Kidney capillary endothelial cell (primary cell): ENCODE data around the gene OR52E8.
A peak's percentile ranks its signal among the peaks of the same experiment; 100 is the strongest.

ENCODE experiments used
- DNase-seq: peaks from one replicate; pipeline ENCODE4 v3.0.0-alpha.2; 2018; ENCODE audit warnings: low spot score

Gene OR52E8

DNA sequence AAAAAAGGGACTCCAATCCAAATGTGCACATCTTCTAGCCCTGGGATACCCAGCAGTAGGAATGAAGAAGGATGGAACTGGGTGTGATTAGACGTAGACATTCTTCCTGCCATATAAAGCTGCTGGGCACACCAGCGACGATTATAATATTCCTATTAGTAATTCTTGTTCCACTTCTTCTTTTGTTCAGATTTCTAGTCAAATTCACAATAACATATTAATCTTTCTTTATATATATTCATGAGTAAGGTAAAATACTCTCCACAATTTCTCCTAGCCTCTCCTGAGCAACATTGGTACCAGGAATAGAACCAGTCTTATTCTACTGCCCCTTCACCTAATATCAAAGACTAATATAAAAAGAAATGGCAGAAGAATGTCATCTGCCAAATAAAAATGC is at the start of gene OR52E8:
TSS of gene OR52E8 (minus strand) at position 101 of the 400 bp plus-strand sequence. CDS start at position 101, 0 bp downstream.
- no peak for DNase-seq

DNA sequence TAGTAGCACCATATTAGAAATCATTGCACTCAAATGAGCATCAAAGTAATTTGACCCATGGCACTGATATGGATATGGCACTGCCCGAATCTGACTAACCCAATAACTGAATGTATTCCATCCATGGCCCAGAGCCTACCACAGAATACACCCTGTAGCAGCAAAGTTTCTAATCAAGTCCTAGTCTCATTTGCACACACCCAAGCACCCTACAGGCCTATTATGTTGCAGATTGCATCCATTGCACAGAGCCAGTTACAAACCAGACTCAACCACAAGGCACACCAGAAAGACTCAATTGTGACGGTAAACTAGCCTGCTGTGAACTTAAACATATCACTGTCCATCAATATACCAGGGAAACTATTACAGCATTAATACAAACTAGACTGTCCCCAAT is 42.0 kb upstream of the OR52E8 start:
- DNase-seq, result no peak

DNA sequence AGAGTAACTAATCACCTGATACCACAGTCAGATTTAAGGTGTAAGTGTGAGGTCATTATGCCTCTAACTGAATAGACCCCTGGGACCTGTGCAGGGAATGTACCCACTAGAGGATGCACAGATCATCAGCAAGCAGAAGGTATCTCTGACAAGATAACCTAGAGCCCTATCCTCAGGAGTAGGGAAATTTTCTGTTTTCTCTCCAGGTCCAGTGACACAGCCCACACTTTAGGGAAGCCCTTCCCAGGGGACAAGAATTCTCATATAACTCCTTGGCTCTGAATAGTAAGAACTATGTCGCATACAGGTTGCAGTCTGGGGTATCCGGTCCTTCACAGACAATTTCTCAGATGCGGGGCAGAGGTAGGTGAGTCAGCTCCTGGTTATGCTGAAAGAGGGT is 35.4 kb upstream of the OR52E8 start, which contains the start of gene OR52E5:
TSS of gene OR52E5 (plus strand) at position 301 of the 400 bp plus-strand sequence. CDS start 7,569 bp downstream, outside the sequence.
- DNase-seq, result no peak

DNA sequence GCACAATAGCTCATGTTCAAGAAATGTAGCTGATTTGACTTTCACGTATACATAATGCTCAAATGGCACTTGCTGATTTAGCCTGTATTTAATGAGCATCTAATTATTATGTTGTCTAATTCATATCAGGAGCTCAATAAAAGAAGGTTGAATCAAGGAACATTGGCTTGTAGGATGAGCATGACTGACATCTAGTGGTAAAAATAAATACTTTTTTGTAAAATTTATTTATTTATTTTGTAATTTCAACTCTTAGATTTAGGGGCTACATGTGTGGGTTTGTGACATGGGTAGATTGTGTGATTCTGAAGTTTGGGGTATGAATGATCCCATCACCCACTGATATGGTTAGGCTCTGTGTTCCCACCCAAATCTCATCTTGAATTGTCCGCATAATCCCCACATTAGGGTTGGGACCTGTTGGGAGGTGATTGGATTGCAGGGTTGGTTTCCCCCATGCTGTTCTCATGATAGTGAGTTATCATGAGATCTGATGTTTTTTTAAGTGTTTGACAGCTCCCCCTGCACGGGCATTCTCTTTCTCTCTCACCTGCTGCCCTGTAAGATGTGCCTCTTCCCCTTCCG is 33.8 kb upstream of the OR52E8 start:
- peak; percentile 14 for DNase-seq

DNA sequence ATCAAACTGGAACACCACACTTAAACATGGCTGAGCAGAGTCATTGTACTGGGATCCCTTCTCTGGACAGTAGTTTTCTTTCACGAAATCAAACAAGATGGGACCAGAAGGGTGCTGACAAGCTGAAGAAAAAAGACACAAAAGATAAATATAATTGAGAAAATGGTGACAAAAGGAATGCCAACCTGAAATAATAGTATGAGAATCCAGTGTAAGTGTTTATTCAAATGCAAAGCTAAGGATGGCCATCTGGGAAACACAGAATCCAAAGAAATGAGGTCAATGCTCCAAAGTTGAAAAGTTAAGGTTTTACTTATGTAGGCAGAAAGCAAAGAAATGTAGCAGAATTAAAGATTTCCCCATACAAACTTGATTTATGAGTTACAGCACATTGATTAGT is 30.2 kb upstream of the OR52E8 start:
- no peak for DNase-seq

DNA sequence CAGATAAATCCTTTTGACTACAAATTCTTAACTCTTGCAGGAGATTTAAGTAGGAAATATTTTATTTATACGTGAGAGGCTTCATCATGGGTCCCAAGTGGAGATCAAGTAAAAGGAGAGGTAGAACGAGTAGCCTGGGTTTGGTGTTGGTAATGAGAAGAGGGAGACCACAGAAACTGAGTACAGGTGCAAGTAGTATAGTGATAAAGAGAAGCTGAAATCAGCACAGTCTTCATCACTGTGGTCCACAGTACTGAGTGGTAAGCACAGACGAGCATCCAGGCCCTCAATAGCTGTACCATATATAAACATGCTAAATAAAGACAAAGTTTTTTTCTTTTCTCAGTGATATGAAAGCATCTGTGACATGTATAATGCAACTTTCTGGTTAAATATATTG is 29.7 kb upstream of the OR52E8 start:
- DNase-seq, result no peak

DNA sequence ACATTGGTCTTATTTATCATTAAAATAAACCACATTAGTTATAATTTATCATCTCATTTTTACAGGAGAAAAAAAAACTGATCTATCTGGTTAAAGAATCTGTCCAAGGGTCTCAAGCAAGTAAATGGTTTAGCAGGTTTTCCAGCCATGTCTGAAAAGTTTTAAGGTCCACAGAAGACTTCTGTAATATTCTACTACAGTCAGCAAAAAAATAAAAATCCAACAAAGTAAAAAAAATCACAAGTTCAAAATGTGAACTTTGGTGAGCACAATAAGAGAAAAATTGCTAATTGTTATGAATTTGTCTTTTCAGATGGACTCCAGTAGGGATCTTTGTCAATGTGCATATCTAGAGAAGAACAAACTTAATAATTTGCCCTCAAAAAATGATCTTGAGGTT is 24.3 kb upstream of the OR52E8 start:
- DNase-seq, result no peak

DNA sequence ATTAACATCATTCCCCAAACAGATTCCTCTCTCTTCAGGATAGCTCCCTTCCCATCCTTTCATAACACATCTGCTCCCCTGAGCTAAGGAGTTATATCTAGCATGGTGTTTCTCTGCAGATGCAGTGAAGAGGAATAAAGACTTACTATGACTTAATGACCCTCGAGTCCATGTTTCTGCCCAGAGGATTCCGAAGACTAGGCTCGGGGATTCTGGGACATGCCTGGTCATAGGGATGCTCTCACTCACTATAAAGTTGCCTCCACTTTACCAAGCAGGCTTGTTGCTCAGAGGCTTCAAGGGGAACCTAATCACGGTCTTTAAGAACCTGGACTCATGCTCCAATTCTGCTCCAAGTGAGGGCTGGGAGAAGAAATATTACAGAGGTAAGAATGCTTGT is 22.8 kb upstream of the OR52E8 start, which contains the start of gene OR52E4:
TSS of gene OR52E4 (plus strand) at position 301 of the 400 bp plus-strand sequence. CDS start 3,664 bp downstream, outside the sequence.
- DNase-seq, result no peak

DNA sequence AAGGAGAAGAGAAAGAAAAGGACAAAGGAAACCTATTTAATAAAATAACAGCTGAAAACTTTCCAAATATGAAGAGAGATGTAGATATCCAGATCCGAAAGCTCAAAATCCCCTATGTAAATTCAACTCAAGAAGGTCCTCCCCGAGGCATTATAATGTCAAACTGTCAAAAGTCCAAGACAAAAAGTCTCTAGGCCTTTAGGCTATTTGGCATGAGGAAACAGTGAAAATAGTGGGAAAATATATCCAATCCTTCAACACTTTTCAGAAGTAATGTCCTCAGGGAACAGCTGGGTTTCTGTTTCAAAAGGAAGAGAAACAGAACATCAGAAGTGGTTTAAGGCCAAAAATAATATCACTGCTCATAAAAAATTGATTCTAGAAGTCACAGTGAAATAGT is 21.1 kb upstream of the OR52E8 start:
- DNase-seq, result no peak

DNA sequence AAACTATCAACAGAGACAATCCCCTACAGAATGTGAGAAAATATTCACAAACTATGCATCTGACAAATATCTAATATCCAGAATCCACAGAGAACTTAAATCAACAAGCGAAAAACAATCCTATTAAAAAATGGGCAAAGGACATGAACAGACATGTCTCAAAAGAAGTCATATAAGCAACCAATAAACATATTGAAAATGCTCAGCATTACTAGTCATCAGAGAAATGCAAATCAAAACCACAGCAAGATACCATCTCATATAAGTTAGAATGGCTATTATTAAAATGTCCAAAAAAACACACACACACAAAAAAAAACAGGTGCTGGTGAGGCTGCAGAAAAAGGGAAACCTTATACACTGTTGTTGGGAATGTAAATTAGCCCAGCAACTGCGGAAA is 8.3 kb upstream of the OR52E8 start:
- DNase-seq, result no peak

DNA sequence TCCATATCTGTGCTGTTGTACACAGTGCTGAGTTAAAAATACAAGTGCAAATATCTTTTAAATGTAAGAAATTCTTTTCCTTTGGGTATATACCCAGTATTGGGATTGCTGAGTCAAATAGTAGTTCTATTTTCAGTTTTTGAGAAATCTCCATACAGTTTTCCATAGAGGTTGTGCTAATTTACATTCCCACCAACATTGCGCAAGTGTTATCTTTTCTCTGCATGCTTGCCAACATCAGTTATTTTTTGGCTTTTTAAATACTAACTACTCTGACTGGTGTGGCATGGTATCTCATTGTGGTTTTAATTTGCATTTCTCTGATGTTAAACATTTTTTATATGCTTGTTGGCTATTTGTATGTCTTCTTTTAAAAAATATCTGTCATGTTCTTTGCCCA is 6.5 kb downstream of the OR52E8 start:
- DNase-seq, result no peak

DNA sequence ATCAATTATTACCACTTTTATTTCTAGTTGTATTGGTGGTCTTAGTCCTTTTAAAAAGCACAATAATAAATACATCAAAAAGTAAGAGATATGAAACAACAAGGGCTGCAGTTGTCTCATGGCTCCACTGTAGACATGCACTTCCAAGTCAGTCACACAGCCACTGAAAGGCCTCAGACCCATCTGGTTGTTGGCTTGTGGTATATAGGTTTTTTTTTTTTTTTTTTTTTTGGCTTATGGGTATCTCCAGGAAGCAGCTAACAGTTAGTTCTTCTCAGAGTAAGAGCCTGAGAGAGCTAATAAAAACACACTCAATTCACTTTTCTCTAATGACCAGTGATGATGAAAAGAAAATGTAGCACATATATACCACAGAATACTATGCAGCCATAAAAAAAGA is 9.8 kb downstream of the OR52E8 start:
- no peak for DNase-seq

DNA sequence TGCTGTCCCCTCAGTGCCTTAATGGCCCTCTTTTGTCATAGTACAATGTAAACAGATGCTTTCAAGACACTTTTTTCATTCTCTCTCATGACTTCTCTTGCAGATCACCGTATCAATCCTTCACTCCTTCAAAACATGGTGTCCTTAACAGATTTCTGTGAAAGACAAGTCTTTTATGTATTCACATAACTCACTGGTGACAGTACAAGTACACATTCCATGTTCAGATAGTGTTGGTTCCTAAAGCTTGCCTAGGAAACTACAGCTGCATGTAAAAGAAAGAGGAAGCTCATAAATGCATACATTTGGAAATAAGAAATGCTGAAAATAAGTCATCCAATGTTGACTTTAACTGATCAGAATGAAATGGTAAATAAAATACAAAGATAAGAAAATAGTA is 10.8 kb downstream of the OR52E8 start:
- DNase-seq, result no peak

DNA sequence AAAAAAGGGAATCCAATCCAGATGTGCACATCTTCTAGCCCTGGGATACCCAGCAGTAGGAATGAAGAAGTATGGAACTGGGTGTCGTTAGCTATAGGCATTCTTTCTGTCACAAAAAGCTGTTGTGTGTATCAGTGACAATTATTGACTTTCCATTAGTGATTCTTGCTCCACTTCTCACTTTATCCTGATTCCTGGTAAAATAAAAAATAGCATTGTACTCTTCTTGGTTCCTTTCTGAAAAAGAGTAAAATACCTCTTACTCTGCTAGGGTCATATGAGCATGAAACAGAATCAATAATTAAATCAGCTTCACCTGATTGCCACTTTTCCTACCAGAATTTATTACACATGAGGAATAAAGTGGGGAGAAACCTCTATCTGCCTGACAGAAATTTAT is 15.7 kb downstream of the OR52E8 start, which contains the start of gene OR52E6:
TSS of gene OR52E6 (minus strand) at position 101 of the 400 bp plus-strand sequence. CDS start at position 101, 0 bp downstream.
- no peak for DNase-seq

DNA sequence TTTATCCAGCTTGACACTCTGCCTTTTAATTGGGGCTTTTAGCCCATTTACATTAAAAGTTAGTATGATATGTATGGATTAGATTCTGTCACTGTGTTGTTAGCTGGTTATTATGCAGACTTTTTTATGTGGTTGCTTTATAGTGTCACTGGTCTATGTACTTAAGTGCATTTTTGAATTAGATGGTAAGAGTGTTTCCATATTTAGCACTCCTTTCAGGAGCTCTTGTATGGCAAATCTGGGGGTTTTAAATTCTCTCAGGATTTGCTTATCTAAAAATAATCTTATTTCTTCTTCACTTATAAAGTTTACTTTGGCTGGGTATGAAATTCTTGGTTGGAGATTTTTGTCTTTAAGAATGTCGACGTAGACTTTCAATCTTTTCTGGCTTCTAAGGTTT is 19.8 kb downstream of the OR52E8 start:
- no peak for DNase-seq

DNA sequence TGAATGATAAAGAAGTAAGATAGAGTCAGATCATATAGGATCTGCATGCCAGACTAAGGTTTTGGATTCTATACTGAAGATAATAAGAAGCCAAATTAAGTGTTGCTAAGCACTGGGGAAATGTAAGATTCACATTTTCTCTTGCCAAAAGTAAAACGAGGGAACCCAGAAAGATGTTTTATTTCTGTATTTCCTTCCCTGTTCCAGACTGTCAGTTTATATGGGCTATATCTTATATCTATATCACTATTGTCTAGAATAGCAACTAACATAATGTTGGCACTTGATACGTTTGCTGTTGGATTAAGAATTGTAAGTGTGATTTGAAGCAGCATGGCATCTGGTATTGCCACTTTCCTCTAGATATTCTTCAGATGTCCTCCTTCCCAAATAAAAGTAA is 24.0 kb downstream of the OR52E8 start:
- DNase-seq, result no peak

DNA sequence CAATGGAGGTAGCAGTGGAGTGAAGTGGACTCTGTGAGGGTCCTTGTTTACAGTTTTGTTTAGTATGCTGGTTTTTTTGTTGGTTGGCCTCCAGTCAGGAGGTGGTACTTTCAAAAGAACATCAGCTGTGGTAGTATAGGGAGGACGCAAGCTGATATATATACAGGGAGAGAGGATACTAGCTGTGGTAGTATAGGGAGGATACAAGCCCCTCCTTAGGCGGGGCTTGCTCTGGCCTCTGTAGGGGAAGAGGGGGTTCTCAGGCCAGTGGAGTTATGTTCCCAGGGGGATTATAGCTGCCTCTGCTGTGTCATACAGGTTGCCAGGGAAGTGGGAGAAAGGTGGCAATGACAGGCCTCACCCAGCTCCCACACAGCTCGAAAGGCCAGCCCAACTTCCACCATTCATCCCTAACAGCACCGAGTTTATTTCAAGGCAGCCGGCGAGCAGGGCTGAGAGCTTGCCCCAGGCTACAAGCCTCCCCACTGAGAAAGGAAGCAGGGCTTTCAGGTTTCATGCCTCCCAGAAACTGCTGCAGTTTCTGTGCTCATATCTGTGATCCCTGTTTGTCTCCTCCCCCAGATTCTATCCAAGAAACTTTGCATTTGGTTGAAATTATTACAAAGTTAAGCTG is 26.2 kb downstream of the OR52E8 start:
- no peak for DNase-seq

DNA sequence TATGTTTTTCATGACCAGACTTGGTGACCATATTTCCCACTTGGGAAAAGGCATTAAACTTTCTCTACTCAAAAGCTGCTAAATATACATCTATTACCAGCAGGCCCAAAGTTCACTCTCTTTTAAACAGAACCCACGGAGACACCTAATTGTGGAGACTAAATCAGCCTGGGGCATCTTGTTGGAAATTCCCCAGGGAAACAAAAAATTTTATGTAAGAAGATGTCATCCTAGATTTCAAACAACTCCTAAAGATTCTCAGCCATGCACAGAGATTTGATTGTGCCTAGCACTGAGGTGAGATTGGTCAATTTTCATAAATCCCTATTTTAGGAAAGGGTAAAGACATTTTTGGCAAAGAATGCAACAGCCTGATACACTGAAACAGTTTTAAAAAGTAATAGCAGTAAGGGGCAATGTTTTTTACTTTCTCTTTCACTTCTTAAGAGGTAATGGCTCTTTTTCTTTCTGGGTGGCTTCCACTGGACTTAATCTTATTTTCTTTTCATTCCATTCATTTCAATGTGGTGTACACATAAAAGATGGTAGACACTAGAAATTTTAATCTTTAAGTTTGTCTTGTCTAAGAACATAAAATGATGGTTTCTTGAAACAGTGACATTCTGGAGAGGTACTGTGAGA is 39.1 kb downstream of the OR52E8 start:
- DNase-seq, result no peak

DNA sequence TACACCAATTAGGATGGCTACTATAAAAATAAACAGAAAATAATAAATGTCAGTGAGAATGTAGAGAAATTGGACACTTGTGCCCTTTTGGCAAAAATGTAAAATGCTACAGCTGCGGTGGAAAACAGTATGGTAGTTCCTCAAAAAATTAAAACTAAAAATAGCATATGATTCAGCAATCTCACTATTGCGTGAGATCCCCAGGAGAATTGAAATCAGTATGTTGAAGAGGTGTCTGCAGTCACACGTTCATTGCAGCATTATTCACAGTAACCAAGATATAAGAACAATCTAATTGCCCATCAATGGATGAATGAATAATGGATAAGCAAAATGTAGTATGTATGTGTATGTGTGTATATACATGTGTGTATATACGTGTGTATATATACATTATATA is 42.0 kb downstream of the OR52E8 start:
- no peak for DNase-seq

DNA sequence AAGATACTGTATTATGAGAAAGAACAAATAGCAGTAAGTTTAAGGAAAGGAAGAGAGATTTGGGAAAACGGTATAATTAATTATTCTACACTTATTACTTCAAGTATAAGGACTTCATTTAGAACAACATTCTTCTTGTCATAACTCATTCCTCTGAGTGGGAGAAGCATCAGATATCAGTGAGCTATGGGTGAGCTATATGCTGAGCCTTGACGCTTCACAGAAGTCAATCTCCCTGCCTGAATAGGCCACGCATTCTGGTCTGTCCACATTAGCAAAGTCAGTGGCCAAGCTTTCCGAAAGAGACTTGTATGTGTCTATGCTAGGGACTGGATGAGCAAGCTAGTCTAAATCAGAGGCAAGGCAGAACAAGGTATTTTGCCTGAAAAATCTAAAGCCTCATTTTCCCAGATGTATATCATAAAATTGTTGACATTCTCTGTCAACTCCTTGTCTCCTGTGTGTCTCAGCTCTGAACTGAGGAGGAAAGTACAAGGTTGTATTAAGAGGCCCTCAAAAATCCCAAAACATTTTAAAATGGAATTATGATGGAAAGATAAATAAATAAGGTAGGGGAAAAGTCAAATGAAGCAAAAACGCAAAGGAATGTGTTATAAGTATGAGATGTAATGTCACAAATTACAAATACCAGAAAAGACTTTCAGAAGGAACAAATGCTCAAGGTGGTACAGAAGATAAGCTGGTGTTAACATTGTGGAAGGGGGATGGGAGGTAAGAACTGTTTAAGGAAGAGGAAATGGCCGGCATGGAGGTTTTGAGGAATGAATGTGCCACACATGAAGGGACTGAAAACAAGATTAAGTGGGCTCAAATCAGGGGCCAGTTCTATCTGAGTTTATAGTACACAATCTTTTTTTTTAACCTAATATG is 47.3 kb downstream of the OR52E8 start:
- DNase-seq, result no peak

DNA sequence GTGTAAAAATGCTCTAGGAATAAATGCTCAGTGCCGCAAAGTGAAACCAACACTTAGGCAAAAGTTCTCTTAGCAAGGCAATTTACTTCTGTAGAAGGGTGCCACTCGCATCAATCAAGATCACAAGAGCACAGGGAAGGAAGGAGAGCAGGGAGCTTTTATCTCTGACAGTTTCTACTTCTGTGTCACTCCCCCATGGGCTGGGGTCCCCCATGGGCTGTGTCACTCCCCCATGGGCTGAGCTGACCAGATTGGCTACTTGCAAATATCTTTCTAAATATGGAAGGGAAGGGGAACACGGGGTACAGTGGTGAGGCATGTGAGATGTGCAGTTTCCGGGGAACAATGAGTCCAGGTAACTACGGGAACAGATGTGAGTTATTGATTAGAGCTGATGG is 48.4 kb downstream of the OR52E8 start:
- peak; percentile 2 for DNase-seq

DNA sequence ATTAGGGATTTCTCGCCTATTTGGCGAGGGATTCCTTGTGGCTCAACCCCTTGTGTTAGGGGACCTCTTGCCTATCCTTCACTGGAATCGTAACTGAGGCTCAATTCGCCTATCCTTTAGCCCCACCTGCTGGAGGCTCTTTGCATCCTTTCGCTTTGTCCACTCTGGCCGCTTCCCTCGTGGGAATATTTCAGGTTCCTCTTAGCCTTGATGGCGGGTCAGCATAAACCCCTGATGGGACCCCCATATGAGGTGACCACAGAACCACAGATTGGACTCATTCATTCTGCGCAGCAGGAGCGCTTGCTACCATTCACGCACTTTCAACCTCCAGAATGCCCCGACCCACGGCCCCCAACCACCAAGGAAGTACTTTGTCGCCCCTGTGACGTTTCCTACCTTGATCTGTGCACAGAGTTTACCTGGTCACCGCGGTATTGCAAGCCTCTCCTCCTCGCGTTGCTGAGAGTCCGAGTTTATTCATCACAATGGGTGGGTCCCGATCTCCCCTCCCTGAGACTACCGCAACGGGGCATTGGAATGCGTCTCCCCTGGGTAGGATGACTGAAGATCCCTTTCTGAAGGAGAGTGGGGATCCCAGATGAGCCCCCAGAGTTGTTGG is 48.9 kb downstream of the OR52E8 start, which contains the start of gene OR52N2:
TSS of gene OR52N2 (plus strand) at position 425 of the 622 bp plus-strand sequence. CDS start 11,412 bp downstream, outside the sequence.
- peak; percentile 67 for DNase-seq
